MM.1S (cell line): ENCODE measurements around the gene OAS2.

ENCODE experiments used
- DNase-seq: peaks from one replicate; pipeline ENCODE4 v3.0.0-alpha.2; 2015
- H2AFZ ChIP-seq: fragments of 300-600 bp; sonication (generic); 2 replicates; pipeline ENCODE4 v1.6.0; 2016; ENCODE audit warnings: antibody characterized with exemption, low read length
- H3F3A ChIP-seq: fragments of 300-600 bp; sonication (generic); 2 replicates; pipeline ENCODE4 v1.6.1; 2016; ENCODE audit warnings: mild to moderate bottlenecking, antibody characterized with exemption, low read length, moderate library complexity, mixed read lengths; ENCODE audit not compliant: insufficient read depth
- H3K27ac ChIP-seq: fragments of 300-600 bp; sonication (generic); 2 replicates; pipeline ENCODE4 v1.5.1; 2016; ENCODE audit warnings: mild to moderate bottlenecking, low read length
- H3K27me3 ChIP-seq: fragments of 300-600 bp; sonication (generic); replicated peaks from 2 replicates; pipeline ENCODE4 v1.6.0; 2016; ENCODE audit warnings: low read length; ENCODE audit not compliant: insufficient read depth
- H3K36me3 ChIP-seq: fragments of 300-600 bp; sonication (generic); replicated peaks from 2 replicates; pipeline ENCODE4 v1.6.1; 2016; ENCODE audit warnings: mild to moderate bottlenecking, low read length, mixed read lengths; ENCODE audit not compliant: insufficient read depth
- H3K4me1 ChIP-seq: fragments of 300-600 bp; sonication (generic); 2 replicates; pipeline ENCODE4 v1.6.1; 2016; ENCODE audit warnings: low read length, mixed read lengths
- H3K4me2 ChIP-seq: fragments of 300-600 bp; sonication (generic); 2 replicates; pipeline ENCODE4 v1.6.0; 2016; ENCODE audit warnings: low read depth, low read length
- H3K4me3 ChIP-seq: fragments of 300-600 bp; sonication (generic); 2 replicates; pipeline ENCODE4 v1.5.1; 2016; ENCODE audit warnings: low read length, mixed read lengths
- H3K79me2 ChIP-seq: fragments of 300-600 bp; sonication (generic); 2 replicates; pipeline ENCODE4 v1.6.1; 2016; ENCODE audit warnings: mixed run types, low read length, mixed read lengths
- H3K9ac ChIP-seq: fragments of 300-600 bp; sonication (generic); 2 replicates; pipeline ENCODE4 v1.6.1; 2016; ENCODE audit warnings: low read length, mixed read lengths
- H3K9me2 ChIP-seq: fragments of 300-600 bp; sonication (generic); replicated peaks from 2 replicates; pipeline ENCODE4 v1.6.1; 2016; ENCODE audit warnings: mild to moderate bottlenecking, low read length, mixed read lengths; ENCODE audit not compliant: insufficient read depth
- H3K9me3 ChIP-seq: fragments of 300-600 bp; sonication (generic); replicated peaks from 2 replicates; pipeline ENCODE4 v1.6.1; 2016; ENCODE audit warnings: mild to moderate bottlenecking, low read length, mixed read lengths; ENCODE audit not compliant: insufficient read depth
- H4K20me1 ChIP-seq: fragments of 300-600 bp; sonication (generic); 2 replicates; pipeline ENCODE4 v1.6.1; 2016; ENCODE audit warnings: mild to moderate bottlenecking, low read length, moderate library complexity, mixed read lengths; ENCODE audit not compliant: insufficient read depth
- CTCF ChIP-seq: fragments of 300-600 bp; sonication (generic); IDR thresholded peaks from 2 replicates; pipeline ENCODE4 v1.5.1; 2016; ENCODE audit warnings: antibody characterized with exemption, low read length, mixed read lengths
- EZH2 ChIP-seq: fragments of 300-600 bp; sonication (generic); optimal IDR thresholded peaks from 2 replicates; pipeline ENCODE3; 2017; ENCODE audit warnings: low read depth, mild to moderate bottlenecking, antibody characterized with exemption, low read length, mixed read lengths
- EZH2phosphoT487 ChIP-seq: fragments of 300-600 bp; sonication (generic); IDR thresholded peaks from 2 replicates; pipeline ENCODE4 v1.6.1; 2018; ENCODE audit warnings: antibody characterized with exemption, low read length

The OAS2 gene

DNA sequence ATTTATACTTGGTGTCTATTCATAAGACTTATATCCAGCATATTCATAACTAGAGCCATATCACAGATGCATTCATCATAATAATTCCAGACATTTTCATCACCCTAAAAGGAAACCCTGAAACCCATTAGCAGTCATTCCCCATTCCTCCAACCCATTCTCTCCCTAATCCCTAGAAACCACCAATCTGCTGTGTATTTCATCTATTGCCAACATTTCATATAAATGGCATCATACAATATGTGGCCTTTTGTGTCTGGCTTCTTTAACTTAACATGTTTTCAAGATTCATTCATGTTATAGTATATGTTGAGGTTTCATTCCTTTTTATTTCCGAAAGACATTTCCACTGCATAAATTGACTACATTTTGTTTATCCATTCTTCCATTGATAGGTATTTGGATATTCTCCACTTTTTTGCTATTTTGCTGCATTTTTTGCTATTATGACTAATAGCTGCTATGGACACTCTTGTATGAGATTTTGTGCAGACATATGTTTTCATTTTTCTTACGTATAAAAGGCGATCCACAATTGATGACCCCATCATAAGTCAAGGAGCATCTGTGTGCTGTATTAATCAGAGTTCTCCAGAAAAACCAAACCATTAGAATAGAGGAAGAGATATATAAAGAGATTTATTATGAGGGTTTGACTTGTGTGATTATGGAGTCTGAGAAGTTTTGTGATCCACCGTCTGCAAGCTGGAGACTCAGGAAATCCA, 5.1 kb upstream of the OAS2 start:
- H3K36me3 ChIP-seq, result no peaks in the 10 kb centered on the region
- H3K9ac ChIP-seq, result no peak overlapping the region
- H3K4me2 ChIP-seq, result no peak overlapping the region
- no peak overlapping the region for H3K4me3 ChIP-seq
- peaks cover 7% of the 10 kb centered on the region for H3F3A ChIP-seq
- H3K27me3 ChIP-seq, result no peaks in the 10 kb centered on the region
- H4K20me1 ChIP-seq, result no peaks in the 10 kb centered on the region
- no peaks in the 10 kb centered on the region for H3K9me2 ChIP-seq
- TF ChIP-seq CTCF (no peak), EZH2 (no peak)
- no peaks in the 10 kb centered on the region for H3K4me1 ChIP-seq
- H2AFZ ChIP-seq, result no peak overlapping the region
- no peaks in the 10 kb centered on the region for H3K9me3 ChIP-seq
- H3K79me2 ChIP-seq, result no peaks in the 10 kb centered on the region
- no peak overlapping the region for H3K27ac ChIP-seq
- no peak for DNase-seq

- H3F3A ChIP-seq, result peaks cover 13% of the 10 kb centered on the region
- no peaks in the 10 kb centered on the region for H4K20me1 ChIP-seq
- no peaks in the 10 kb centered on the region for H3K27me3 ChIP-seq
- H3K36me3 ChIP-seq, result no peaks in the 10 kb centered on the region
- no peak overlapping the region for H3K27ac ChIP-seq
- H3K4me2 ChIP-seq, result no peak overlapping the region
- peaks cover 3% of the 10 kb centered on the region for H3K79me2 ChIP-seq
- no peak overlapping the region for H3K4me3 ChIP-seq
- no peak for DNase-seq
- no peaks in the 10 kb centered on the region for H3K9me3 ChIP-seq
- no peaks in the 10 kb centered on the region for H3K9me2 ChIP-seq
- H2AFZ ChIP-seq, result no peak overlapping the region
- no peak overlapping the region for H3K9ac ChIP-seq
- TF ChIP-seq EZH2 (no peak), EZH2phosphoT487 (no peak), CTCF (no peak)
- no peaks in the 10 kb centered on the region for H3K4me1 ChIP-seq
Observed at GRCh38 chr12:112973818-112974231, 4.5 kb upstream of the OAS2 start.

DNA sequence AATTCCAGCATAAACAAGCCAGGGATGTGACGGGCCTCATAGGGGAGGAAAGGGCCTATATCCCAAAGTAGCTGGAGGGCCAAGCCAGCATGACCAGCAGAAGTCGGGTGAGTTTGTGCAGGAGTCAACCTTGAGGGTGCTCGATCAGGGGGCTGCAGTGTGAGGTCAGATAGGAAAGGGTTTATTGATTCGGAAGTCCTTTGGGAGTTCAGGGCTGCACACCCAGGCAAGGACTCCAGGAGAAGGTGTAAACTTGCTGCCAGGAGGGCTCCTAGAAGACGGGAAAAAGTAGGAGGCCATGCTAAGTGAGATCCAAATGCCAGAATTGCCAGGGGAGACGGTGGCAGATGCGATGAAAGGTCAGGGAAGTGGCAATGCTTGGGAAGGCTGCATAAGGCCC, 3.4 kb upstream of the OAS2 start:
- no peaks in the 10 kb centered on the region for H3K9me2 ChIP-seq
- H3K9ac ChIP-seq, result no peak overlapping the region
- no peak for TF ChIP-seq CTCF
- no peak for TF ChIP-seq EZH2
- TF ChIP-seq EZH2phosphoT487, result no peak
- no peaks in the 10 kb centered on the region for H3K27me3 ChIP-seq
- no peak overlapping the region for H2AFZ ChIP-seq
- 0 out of 2 replicates have a peak, but pooled peaks cover 3% of the 10 kb centered on the region for H3K4me1 ChIP-seq
- H3K27ac ChIP-seq, result no peak overlapping the region
- peaks cover 14% of the 10 kb centered on the region for H3K79me2 ChIP-seq
- peaks cover 14% of the 10 kb centered on the region for H3F3A ChIP-seq
- no peaks in the 10 kb centered on the region for H4K20me1 ChIP-seq
- no peak overlapping the region for H3K4me3 ChIP-seq
- H3K4me2 ChIP-seq, result no peak overlapping the region
- H3K36me3 ChIP-seq, result no peaks in the 10 kb centered on the region
- no peak for DNase-seq
- H3K9me3 ChIP-seq, result no peaks in the 10 kb centered on the region
